EL (cell line): ENCODE data around the gene SLC7A11.
"Not testable (repeated sequence)": the region's sequence is repeated elsewhere in the genome, so short reads cannot be mapped to it uniquely, and the experiment has no call there.

ENCODE experiments used
- DNase-seq: peaks from one replicate; pipeline ENCODE4 v3.0.0-alpha.2; 2016

SLC7A11 gene

GRCh38 chr4:138241281-138242075, 671 bp downstream of the SLC7A11 start:
- peak; percentile 75 for DNase-seq

- DNase-seq, result no peak
Measured at GRCh38 chr4:138239491-138239890, 2.7 kb downstream of the SLC7A11 start.

GRCh38 chr4:138238521-138239292, 3.4 kb downstream of the SLC7A11 start:
- no peak for DNase-seq

GRCh38 chr4:138237132-138237531, 5.0 kb downstream of the SLC7A11 start:
- not testable (repeated sequence) for DNase-seq

GRCh38 chr4:138236037-138236436, 6.1 kb downstream of the SLC7A11 start:
- DNase-seq, result no peak

- peak; percentile 86 for DNase-seq
Measured at GRCh38 chr4:138235419-138235952, 6.7 kb downstream of the SLC7A11 start.

GRCh38 chr4:138234248-138234647, 7.9 kb downstream of the SLC7A11 start:
- DNase-seq, result no peak

- DNase-seq, result no peak
Measured at GRCh38 chr4:138233313-138234034, 8.7 kb downstream of the SLC7A11 start.

- DNase-seq, result no peak
Measured at GRCh38 chr4:138232364-138232763, 9.8 kb downstream of the SLC7A11 start.

- no peak for DNase-seq
Measured at GRCh38 chr4:138230048-138230447, 12.1 kb downstream of the SLC7A11 start.

GRCh38 chr4:138229160-138229559, 13.0 kb downstream of the SLC7A11 start:
- no peak for DNase-seq

- DNase-seq, result no peak
Measured at GRCh38 chr4:138226351-138226750, 15.8 kb downstream of the SLC7A11 start.

GRCh38 chr4:138225477-138225876, 16.7 kb downstream of the SLC7A11 start:
- DNase-seq, result peak; percentile 34

GRCh38 chr4:138224614-138225013, 17.5 kb downstream of the SLC7A11 start:
- DNase-seq, result no peak

- DNase-seq, result no peak
Measured at GRCh38 chr4:138223231-138223910, 18.8 kb downstream of the SLC7A11 start.

- peak; percentile 92 for DNase-seq
Measured at GRCh38 chr4:138222046-138222445, 20.1 kb downstream of the SLC7A11 start.

- DNase-seq, result no peak
Measured at GRCh38 chr4:138218976-138219375, 23.2 kb downstream of the SLC7A11 start.

- no peak for DNase-seq
Measured at GRCh38 chr4:138217567-138217966, 24.6 kb downstream of the SLC7A11 start.

- DNase-seq, result no peak
Measured at GRCh38 chr4:138216272-138216867, 25.8 kb downstream of the SLC7A11 start.

GRCh38 chr4:138210576-138210975, 31.6 kb downstream of the SLC7A11 start:
- not testable (repeated sequence) for DNase-seq

GRCh38 chr4:138209094-138209493, 33.1 kb downstream of the SLC7A11 start:
- no peak for DNase-seq
